Activated T-cell treated with anti-CD3 and anti-CD28 coated beads for 1 hour (primary cell): ENCODE results near the gene GTF3A.
"Not testable (repeated sequence)": the region's sequence is repeated elsewhere in the genome, so short reads cannot be mapped to it uniquely, and the experiment has no call there.

ENCODE experiments used
- DNase-seq: peaks from one replicate; pipeline ENCODE4 v3.0.0-alpha.2; 2020; ENCODE audit warnings: low read depth

Gene GTF3A

DNA sequence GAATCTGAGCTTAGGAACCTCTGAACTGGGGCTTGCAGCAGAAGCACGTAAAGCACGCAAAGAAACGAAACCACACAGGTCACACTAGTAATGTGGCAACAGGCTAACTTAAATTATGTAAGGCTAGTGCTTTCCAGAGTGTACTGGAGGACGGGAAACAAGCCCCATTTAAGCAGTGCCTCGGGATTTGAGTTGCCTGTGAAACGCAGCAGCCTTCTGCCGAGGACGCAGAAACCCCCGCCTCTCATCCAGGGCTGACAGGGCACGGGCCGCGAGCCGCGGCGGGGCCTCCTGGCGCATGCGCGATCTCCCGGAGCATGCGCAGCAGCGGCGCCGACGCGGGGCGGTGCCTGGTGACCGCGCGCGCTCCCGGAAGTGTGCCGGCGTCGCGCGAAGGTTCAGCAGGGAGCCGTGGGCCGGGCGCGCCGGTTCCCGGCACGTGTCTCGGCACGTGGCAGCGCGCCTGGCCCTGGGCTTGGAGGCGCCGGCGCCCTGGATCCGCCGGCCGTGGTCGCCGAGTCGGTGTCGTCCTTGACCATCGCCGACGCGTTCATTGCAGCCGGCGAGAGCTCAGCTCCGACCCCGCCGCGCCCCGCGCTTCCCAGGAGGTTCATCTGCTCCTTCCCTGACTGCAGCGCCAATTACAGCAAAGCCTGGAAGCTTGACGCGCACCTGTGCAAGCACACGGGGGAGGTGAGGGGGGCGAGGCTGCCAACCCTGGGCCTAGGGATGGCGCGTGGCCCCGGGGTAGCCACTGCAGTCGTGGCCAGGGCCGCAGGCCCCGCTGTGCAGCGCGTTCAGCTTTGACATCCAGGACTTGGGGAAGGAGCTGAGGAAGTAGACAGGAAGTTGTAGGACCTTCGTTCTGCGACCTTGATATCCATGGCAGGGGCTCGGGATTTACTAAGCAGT, at the start of gene GTF3A:
Gene GTF3A (plus strand): TSS at position 374 of the 912 bp plus-strand sequence.
- DNase-seq = peak; percentile 81

DNA sequence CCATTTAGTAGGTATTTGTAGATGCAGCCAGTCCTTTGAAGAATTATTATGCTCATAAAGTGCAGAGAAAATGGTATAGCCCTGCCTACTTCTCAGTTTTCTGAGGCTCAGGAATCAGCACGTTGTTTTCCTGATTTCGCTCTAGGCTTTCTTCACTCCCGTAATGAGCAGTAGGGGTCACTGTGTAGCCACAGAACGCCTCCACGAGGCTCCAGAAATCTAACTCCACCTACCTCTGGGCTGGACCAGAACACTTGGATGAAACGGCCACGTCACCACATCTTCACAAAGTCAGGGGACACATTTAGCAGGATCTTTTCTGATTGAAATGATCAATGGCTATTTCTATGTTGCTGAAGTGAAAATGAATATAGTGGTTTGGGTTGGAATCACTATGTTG, 49.8 kb upstream of the GTF3A start:
- DNase-seq = peak; percentile 31

DNA sequence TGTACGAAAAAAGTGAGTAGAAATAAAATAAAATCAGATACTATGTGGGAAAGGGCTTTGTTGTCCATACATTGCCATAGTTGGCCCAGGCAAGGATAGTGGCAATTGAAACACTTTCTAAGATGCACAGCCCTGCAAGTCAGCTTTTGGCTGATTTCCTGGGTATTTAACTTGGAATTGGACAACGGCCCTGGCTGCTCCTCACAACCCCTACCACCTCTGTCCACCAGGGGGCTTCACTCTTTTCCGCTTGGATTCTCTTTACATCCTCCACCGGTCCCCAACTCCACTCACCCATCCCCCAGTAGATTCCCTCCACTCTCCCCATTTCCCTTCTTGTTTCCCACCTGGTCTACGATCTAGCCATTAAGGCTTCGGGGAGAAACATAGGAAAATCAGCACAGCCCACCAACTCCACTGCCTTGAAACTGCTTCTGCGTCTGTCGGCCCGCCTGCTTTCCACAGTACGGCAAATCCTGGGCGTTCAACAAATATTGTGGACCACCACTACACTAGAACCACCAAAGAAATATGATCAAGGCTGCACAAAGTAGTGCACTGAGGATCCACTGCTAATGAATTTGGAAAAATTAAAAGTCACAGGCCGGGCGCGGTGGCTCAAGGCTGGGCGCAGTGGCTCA, 48.6 kb upstream of the GTF3A start:
- DNase-seq = peak; percentile 55

DNA sequence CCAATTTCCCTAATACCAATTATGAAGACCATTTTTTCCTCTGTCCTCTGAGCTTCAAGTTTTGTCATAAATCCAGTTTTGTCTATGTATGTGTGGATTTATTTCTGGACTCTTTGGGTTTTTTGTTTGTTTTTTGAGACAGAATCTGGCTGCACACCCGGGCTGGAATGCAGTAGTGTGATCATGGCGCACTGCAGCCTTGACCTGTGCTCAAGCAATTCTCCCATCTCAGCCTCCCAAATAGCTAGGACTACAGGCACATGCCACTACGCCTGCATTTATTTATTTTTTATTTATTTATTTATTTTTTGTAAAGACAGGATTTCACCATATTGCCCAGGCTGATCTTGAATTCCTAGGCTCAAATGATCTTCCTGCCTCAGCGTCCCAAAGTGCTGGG, 45.3 kb upstream of the GTF3A start:
- DNase-seq = no peak

DNA sequence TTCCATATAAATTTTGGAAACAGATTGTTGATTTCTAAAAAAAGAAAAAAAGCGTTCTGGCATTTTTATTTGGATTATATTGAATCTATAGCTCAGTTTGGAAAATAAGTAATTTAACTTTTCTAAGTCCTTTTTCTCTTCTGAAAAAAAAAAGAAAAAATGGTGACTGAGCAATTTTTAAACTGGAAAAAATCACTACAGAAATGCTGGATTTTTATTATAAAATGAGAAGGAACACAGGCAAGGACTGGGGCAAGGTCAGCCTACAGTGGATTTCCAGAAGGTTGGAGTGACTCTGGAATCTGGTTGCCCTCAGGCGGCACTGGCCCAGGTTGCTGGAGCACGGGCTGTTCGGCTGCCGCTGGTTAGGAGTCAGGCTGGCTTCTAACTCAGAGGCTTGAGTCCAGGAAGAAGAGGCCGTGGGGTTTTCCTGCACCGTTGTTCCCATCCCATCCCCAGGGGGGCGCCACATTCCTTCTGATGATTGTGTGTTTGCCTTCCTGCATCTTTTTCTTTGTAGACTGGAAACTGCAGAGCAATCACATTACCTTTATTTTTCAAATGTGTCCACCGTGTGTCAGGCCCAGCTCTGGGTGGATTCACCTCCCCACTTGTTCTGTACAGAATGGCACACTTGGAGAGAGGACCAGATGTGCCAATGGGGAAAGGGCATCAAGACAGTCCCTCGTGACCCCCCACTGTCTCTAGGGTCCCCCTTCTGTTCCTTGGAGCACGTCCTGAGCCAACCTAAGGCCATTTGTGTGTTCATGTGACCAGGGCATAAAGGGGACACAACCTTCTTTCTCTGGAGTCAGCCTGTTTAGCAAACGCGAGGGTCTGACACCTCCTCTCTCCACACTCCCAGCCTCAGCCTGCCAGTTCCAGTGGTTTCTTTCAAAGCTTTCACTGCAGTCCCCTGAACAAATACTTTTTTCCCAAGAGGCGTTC, 44.5 kb upstream of the GTF3A start:
- peak; percentile 49 for DNase-seq

DNA sequence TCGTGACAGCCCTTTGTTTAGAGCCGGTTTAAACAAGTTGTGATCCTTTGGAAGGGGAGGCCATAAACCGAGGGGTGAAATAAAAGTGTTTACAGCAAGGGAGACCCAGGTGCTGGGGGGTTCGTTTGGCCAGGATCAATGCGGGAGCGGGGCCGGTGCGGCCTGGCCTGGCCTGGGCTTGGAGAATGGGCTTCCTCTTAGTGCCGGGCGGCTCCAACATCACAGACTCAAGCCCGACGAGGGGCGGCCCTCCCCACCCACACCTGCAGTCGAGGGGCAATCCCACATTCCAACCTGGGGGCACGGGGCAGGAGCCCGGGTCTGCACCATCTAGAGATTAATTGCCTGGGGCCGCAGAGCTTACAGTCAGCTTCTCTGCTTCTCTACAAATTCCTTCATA, 42.8 kb upstream of the GTF3A start:
- DNase-seq = no peak

DNA sequence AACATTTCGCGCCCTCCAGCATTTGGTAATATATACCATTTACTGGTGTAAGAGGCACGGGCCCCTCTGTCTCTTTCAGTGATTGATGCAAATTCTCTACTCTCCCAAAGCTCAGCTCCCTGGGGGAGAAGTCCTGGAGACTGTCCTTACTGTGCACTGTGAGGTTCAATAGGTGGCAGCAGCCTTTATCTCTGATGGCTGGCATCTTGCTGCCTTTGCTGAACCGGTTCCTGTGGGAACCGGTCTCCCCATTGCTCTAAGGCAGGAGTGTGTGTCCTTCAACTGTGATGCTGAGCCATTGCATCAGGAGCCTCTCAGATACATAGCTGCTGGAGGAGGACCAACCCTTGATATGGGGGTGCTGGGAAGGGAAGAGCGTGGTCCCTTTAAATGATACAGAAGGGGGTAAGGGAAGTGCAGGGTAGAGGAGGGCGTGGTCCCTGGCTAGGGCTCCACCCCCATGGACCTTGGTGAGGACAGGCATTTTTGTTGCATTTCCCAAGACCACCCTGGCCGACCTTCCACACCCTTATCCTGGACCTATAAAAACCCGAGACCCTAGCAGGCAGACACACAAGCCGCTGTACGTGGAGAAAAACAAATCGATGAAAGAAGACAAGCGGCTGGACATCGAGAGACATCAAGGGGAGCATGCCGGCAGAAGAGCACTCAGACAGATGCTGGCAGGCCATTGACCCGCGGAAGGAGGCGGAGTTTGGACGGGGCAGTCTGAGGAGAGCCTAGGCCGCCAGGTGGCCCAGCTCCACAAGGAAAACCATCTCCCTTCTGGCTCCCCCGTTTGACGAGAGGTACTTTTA, 41.1 kb upstream of the GTF3A start:
- no peak for DNase-seq

DNA sequence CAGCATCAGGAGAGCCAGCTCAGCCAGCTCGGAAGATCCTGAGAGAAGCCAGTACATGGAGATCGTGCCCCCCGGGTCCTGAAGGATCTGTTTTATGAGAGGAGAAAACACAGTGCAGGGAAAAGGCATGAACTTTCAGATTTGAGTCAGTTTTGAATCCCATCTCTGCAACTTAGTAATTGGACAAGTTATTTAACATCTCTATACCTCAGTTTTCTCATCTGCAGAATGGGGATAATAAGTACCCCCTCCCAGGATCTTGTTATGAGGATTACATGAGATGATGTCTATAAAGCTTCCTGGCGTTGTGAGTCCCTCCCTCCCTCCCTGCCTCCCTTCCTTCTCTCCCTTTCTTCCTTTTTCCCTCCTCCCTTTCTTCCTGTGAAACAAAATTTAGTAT, 40.1 kb upstream of the GTF3A start:
- no peak for DNase-seq

DNA sequence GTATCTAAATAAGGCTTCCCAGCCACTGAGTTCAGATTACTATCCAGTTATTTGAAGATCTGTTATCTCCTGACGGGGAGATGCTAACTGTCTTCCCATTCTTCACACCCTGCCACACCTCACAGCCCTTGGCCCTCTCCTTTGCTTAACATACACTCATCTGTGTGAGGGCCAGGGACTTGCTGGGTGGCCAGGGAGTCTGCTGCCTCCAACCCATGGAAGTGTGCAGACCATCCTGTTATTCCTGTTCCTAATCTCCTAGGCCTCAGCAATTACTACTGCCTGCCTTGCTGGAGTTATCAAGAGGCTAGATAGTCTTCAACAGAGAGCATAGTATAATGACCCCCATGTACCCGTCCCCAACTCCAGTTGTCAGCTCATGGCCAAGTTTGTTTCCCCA, 36.2 kb upstream of the GTF3A start:
- no peak for DNase-seq

DNA sequence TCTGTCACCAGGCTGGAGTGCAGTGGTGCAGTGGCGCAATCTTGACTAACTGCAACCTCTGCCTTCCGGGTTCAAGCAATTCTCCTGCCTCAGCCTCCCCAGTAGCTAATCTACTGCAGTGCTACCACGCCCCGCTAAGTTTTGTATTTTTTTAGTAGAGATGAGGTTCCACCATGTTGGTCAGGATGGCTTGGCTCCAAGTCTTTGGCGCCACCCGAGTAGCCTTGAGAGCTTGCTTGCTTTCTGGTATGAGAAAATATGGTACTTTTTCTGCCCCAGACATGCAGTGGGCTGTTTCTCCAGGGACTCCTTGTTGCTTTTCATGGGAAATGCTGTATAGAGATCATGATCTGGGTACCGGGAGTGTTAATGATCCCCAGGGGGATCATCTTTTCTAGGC, 34.5 kb upstream of the GTF3A start:
- DNase-seq = no peak

DNA sequence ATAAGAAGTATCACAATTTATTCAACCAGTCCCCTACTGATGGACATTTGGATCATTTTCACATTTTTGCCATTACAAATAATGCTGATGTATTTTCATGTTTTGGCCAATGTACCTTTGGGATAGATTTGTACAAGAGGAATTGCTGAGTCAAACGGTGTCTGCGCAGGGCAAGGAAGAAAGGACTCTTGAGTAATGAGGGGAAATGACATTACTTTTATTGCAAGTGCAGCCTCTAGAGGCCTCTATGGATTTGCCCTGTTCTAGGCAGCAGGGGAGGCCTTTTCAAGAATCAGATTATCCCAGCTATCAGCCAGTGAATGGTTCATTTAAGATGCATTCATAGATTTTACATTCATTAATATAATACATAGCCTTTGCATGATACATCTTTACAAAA, 32.9 kb upstream of the GTF3A start:
- no peak for DNase-seq

DNA sequence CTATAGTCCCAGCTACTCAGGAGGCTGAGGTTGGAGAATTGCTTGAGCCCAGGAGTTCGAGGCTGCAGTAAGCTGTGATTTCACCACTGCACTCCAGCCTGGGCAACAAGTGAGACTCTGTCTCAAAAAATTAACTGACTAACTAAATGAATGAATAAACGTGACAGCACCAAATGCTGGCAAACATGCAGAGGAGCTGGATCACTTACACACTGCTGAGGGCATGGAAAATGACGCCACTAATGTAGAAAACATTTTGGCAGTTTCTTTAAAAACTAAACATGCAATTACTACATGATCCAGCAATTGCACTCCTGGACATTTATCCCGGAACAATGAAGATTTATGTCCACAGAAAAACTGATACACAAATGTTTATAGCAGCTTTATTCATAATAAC, 31.3 kb upstream of the GTF3A start:
- DNase-seq = no peak

DNA sequence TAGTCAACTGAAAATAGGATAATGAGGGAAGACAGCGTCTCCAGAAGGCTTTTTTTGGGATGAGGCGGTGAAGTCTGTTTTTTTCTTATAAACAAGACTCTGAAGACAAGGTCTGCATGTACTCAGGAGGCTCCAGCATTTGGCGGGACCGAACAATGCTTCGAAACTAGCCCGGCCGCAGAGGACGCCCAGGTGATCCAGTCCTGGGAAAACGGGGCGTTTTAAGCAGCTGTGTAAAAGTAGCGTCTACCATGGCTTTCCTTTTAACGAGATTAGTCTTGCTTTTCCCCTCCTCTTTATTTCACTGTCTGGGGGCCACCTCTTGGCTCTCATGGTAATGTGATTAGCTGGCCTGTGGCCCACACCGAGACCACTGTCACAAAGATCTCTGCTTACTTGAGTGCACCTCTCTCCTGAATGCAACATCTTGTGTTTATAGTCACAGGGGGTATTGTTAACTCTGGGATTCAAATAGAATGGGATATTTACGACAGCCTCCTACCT, 29.4 kb upstream of the GTF3A start:
- no peak for DNase-seq

DNA sequence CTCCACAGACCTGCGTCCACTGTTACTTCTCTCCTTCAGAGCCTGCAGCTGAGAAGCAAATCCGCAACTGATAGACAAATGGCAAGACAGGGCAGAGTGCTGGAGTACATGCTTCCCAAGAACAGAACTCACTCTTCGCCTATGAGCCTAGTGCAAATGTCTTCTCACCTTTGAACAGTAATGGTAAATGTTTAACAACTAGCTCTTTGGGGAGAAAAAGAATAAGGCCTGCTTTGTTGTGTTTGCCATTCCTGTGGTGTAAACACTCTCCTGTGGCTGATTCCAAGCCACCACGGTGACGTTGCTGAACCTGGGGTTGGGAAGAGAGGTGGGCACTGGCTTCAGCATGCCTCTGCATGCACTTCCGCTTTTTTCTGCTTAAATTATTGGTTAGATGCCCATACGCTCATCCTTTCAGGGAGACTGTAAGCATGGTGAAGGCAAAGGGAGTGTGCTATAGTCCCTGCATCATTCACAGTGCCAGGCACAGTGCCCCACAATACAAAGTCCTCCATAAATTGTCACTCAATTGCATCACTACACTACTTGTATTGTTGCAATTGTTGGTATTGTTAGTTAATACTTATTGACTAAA, 28.1 kb upstream of the GTF3A start:
- no peak for DNase-seq

DNA sequence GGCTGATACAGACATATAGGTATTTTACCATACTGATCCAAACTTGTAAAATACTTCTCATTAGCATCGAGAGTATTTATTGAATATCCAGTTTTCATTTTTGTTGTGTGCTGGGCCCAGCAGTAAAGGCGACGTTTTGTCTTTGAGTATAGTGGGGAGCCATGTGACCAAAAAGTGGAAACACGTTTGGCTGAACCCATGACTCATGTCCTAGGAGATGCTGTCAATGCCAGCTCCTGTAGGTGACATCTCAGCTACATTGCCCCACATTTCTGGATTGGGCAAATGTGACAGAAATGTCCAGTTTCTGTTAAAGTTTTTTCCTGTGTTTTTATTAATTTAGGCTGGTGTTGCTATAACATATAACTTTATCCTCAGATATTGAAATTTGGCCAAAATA, 26.1 kb upstream of the GTF3A start:
- DNase-seq = no peak

DNA sequence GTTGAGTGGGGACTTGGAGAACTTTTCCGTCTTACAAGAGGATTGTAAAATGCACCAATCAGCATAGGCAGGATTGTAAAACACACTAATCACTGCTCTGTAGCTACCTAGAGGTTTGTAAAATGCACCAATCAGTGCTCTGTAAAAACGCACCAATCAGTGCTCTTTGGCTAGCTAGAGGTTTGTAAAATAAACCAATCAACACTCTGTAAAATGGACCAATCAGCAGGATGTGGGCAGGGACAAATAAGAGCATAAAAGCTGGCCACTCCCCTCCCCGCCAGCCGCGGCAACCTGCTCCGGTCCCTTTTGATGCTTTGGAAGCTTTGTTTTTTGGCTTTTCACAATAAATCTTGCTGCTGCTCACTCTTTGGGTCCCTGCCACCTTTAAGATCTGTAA, 24.0 kb upstream of the GTF3A start:
- DNase-seq = not testable (repeated sequence)

DNA sequence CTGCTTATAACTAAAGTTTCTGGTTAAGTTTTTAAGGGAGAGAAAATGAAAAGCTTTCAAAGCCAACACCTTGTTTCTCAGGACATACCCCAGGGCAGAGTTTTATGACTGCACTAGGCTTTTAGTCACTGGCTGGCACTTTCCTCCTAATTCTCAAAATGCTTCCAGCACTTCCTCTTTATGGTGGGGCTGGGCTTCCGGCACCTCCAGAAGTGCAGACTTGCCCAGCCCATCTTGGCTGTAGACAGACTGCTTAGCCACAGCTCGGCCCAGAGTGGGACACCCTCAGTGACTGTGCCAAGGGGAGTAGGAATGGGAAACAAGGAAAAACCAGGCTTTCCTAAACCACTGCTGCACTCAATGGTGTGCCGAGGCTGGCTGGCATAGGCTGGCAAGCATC, 23.2 kb upstream of the GTF3A start:
- DNase-seq = no peak

DNA sequence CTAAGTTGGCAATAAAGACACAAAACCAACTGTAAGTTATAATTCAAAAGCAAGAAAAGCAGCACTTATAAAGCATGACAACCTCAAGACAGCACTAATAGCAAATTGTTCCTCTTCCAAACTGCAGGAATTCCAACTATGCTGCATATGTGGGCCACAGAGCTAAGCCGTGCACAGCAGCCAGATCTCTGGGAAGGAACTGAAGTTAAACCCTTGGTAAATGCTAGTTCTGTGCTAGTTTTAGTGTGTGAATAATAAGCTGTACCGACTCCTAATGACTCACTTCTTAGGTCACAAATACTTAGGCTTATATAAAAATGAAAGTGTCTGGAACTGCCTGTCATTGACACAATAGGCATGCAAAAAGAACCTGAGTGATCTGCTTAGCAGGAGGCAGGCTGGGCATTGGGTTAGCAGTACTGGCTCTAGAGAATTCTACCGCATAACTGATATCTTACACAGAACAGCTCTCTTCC, 21.2 kb upstream of the GTF3A start:
- DNase-seq = no peak

DNA sequence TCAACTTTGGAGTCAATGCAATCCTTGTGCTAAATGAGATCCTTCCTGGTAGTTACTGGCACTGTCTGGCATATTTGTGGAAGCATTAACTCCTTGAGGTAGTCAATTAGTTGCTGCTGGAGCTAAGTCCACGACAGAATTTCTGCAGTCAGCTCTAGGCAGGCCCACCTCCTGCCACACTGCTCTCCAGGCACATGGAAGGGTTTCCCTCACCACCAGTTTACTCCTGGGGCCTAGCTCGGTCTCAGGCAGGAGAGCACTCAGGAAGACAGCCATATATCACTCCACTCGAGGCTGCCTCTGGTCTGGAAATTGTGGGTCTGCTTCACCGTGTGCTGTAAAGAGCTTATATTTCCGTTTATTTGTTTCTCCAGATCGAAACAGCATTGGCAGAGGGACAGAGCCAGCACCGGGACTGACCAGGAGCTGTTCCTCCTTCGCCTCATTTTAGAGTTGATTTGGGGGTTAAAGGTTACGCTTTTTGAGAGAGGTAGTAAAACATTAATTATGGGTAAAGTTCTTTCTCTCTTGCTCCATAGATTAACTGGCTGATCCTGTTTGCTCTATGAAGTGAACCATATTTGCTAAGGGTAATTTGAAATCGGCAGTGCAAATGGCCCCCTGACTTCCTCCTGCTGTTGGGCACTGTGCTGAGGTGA, 20.6 kb upstream of the GTF3A start:
- DNase-seq = no peak

DNA sequence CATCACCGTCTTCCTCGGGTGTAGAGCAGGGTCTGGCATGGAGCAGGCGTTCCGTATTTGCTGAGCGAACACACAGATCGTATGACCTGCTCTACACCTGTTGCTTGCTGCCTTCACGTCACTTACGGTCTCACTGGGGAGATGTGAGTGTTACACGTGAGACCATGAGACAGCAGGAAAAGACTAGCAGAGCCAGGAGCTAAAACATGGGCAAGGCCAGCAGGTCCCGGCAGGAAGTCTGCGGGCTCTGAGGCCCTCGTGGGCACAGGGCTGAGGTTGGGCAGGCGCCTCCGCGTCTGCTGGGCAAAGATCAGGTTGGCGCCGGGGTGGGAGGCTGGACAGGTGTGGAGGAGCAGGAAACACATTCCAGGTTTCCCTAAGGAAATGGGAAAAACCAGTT, 19.7 kb upstream of the GTF3A start:
- no peak for DNase-seq
